HG03520 (cell line): ENCODE results near the gene PAPPA2.
"Not testable (repeated sequence)": the region's sequence is repeated elsewhere in the genome, so short reads cannot be mapped to it uniquely, and the experiment has no call there.

Source experiments
- ATAC-seq: cut with Tn5 transposase; IDR thresholded peaks from one replicate; pipeline ENCODE4 v1.9.1; 2021; ENCODE audit warnings: mild to moderate bottlenecking, moderate library complexity; ENCODE audit not compliant: unreplicated experiment

Gene PAPPA2

GRCh38 chr1:176462674-176463378 is at the start of gene PAPPA2:
TSS of gene PAPPA2 (plus strand) at chr1:176463175. CDS start at chr1:176556323, 93,148 bp downstream.
- no peak for ATAC-seq

- ATAC-seq, result no peak
These were observed 46.2 kb upstream of the PAPPA2 start for GRCh38 chr1:176416777-176417176.

DNA sequence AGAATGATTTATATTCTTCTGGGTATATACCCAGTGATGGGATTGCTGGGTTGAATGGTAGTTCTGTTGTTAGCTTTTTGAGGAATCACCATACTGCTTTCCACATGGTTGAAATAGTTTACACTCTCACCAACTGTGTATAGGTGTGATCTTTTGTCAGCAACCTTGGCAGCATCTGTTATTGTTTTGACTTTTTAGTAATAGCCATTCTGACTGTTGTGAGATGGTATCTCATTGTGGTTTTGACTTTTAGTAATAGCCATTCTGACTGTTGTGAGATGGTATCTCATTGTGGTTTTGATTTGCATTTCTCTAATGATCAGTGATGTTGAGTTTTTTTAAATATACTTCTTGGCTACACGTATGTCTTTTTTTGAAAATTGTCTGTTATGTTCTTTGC is 43.4 kb upstream of the PAPPA2 start:
- ATAC-seq, result not testable (repeated sequence)

- no peak for ATAC-seq
These were observed 28.7 kb upstream of the PAPPA2 start for GRCh38 chr1:176434234-176434633.

DNA sequence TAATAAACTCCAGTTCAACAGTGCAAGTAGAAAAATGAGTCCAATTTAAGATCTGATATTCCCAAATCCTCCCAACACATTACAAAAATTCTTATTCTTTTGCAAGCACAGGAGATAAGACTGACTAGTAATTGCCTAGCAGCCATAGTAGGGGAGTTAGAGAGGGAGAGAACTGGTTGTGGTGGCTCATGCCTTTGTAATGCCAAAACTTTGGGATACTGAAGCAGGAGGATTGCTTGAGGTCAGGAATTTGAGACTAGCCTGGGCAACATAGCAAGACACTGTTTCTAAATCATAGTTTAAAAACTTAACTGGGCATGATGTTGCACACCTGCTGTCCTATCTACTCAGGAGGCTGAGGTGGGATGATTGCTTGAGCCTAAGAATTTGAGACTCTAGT is 26.7 kb upstream of the PAPPA2 start:
- no peak for ATAC-seq

DNA sequence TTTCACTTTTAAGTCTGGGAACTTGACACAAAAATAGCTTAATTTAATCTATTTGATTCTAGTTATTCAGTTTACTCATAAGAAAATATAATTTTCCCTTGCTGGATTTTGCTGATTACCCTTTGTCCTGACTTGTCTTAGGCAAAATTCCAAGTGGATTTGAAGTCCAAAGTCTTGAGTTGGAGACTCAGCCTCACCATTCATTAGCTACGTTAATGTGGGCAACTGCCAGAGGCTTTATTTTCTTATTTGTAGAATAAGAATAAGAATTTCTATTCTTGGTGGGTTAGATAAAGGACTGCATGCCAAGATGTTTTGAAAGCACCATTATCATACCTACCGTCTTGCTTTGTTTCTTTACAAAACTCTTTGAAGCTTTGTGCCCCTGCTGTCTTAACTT is 22.8 kb upstream of the PAPPA2 start:
- ATAC-seq, result no peak

DNA sequence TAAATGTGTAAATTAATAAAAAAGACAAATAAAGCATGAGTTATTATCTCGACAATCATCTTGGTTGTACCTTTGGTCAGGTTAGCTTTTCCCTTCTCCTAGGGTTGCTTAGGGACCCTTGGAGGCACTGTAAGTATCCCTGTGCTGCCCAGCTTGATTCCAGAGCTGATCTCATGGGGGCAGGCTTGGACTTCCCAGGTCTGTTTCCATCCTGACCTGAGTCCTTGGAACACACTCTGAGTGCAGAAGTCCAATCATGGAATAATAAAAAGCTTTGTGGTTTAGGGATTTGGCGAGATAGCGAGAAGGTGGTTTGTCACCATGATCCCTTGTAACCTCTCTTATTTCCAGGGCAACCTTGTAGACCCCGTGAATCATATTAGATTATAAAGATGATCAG is 18.7 kb upstream of the PAPPA2 start:
- no peak for ATAC-seq

- no peak for ATAC-seq
These were observed 17.6 kb upstream of the PAPPA2 start for GRCh38 chr1:176445402-176445801.

GRCh38 chr1:176448340-176448739 is 14.6 kb upstream of the PAPPA2 start:
- no peak for ATAC-seq

- no peak for ATAC-seq
These were observed 12.4 kb upstream of the PAPPA2 start for GRCh38 chr1:176450526-176450925.

- not testable (repeated sequence) for ATAC-seq
These were observed 11.2 kb upstream of the PAPPA2 start for GRCh38 chr1:176451741-176452140.

DNA sequence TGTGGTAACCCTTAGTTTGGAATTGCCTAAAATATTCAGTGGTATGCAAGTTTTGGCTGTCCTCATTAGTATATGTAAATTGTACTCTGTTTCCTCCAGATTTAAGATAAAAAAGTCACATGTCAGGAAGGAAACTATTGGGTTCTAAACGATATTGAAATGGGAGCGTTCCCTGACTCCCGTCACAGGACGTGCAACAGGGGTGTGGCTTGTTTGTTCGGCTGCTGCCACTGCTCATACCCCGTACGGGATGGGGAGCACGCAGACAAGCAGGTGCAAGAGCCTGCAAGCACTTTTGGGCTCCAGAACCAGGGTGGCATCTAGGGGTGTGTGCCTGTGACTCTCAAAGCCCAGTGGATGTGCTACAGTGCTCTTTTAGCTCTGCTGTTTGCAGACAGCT is 6.2 kb upstream of the PAPPA2 start:
- no peak for ATAC-seq

- ATAC-seq, result no peak
These were observed 2.2 kb upstream of the PAPPA2 start for GRCh38 chr1:176460544-176461336.

DNA sequence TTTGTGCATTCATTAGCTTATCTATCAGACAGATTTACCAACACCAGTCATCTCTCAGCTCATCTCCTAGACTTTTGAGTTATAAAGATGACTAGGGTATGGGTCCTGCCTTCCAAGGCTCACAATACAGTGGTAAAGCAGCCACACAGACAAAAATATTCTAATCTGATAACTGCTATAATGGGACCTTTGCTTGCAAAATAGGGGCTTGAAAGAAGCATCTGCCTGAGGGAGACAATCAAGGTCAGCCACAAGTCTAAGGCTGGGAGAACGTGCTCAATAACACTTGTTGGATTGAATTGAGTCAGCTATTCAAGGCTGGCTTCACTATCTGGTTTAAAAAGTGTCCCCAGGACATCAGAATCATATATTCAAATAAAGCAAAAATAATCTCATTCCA is 1.4 kb upstream of the PAPPA2 start:
- ATAC-seq, result no peak

DNA sequence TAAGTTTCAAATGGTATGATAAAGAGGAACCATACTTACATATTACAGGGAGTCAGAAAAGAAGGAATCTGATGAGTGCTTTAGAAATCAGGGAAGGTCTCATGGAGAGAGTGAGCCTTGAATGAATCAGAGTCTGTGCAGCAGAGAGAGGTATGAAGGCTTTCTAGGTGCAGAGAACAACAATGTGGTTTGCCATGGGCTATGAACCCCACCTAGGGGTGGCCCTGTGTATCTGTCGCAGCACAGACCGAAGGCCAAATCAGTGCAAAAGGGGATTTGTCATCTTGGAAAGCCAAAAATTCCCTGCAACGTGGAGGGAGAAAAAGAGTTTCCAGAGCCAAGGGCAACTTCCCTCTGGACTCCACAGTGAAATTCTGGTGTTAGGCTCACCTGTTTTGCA is 3.5 kb downstream of the PAPPA2 start:
- no peak for ATAC-seq

GRCh38 chr1:176469450-176470010 is 6.6 kb downstream of the PAPPA2 start:
- ATAC-seq, result no peak

GRCh38 chr1:176471338-176472121 is 8.6 kb downstream of the PAPPA2 start:
- no peak for ATAC-seq

- ATAC-seq, result no peak
These were observed 17.0 kb downstream of the PAPPA2 start for GRCh38 chr1:176479971-176480370.

- no peak for ATAC-seq
These were observed 17.8 kb downstream of the PAPPA2 start for GRCh38 chr1:176480750-176481149.

- ATAC-seq, result no peak
These were observed 22.1 kb downstream of the PAPPA2 start for GRCh38 chr1:176485083-176485482.

- ATAC-seq, result no peak
These were observed 31.5 kb downstream of the PAPPA2 start for GRCh38 chr1:176494436-176494835.
